Ramos (cell line): ENCODE measurements around the gene LIMCH1.
"Not testable (repeated sequence)": the region's sequence is repeated elsewhere in the genome, so short reads cannot be mapped to it uniquely, and the experiment has no call there.

Experiments used
- in situ Hi-C: fragments of 300-500 bp; cut with MboI; formaldehyde crosslinking; loops from one replicate; pipeline ENCODE4 v1.14.3; 2022; ENCODE audit warnings: low sequenced_read_pairs; ENCODE audit not compliant: unreplicated experiment

LIMCH1 gene

DNA sequence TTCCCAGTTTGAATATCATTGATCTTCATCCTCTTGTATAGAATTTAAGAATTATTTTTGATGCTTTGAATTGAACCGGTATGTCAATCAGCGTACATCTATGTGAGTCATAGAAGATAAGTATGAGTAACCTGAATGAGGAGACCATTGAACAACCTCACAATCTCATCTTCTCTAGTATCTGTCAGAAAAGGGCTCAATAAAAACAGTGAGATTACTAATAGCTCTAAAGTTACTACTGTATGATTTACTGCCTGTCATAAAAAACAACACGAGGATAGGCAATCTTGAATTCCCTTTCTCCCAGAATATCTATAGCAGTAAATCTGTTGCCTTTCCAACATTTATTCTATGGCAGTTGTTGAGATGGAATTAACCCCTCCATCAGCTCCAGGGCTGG lies 174.5 kb downstream of the LIMCH1 start:
- in situ Hi-C loops = no loop called here

DNA sequence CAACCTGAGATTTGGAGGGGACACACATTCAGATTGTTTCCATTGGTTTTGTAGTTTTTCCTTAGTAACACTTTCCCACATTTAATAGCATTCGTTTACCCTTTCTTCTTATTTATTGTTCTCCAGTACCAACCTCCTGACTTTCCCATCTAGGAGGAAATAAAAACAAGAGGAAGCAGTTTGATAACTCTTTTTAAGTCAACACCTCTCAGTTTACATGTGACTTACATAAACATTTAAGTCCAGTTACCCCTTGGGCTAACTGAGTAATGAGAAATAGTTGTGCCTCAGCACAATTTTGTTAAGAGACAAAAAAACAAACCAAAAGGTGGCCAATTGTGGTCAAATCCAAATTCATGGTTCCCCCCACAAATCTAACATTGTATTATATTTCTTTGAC lies 175.8 kb downstream of the LIMCH1 start:
- in situ Hi-C loops = no loop called here

DNA sequence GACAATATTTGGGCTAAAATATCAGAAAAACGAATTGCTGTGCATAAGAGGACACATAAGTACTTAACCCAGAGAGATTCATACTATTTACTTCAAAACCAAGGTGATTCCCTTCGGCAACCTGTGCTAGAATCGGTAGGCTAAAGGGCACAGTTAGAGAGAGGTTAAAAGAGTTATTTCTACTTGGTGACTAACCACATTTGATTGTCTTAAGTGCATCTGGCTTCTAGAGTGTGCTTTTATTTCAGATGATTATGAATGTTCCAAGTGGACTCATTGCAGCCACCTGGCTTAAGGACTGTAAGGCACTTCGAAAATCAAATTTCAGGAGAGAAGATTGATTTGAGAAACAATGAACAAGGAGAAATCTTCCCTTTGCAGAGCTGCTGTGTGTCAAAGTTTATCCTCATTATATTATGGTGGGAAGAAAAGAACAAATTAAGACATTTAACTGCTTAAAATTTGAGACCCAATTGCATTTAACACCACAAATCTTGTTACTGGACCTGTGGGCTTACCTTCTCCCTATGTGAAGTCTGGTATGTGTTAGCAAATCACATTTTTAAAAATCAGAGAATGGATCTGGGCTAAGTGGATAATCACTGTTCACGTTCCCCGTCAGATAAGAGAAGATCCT lies 176.5 kb downstream of the LIMCH1 start:
- in situ Hi-C loops = no loop called here

DNA sequence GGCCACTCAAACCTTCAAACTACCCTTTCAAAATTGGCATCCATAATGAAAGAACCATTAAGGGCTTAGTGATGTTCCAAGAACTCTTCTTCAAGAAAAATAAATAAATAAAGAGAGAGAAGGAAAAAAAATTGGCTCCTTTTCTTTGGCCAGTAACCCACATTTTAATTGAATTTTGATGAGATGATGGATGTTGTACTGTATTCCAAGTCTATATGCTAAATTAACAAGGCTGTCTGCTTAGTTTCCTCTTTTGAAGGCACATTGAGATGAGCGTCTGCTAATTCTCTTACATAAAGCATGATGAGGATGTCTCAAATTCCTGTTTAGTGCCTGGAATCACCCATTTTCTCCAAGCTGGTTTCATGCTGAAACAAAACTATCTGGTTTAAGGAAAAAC lies 177.2 kb downstream of the LIMCH1 start:
- in situ Hi-C loops = no loop called here

- in situ Hi-C loops = no loop called here
Measured at GRCh38 chr4:41718907-41719306, 180.9 kb downstream of the LIMCH1 start.

DNA sequence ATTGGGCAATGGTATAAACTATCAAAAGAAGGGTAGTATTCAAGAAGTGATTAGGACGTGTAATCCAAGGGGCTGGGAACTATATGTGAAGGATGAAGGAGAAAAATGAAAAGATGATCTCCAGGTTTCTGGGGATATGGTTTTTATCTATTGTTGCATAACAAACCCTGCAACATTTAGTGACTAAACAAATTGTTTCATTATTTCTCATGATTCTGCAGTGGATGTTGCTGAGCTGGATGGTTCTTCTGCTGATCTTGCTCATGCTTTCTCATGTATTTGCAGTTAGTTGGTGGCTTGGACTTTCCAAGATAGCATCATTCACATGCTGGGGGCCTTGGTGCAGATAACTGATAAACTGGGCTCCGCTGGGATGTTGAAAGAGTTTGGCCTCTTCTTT lies 181.5 kb downstream of the LIMCH1 start:
- in situ Hi-C loops = no loop called here

- in situ Hi-C loops = no loop called here
Measured at GRCh38 chr4:41722181-41722580, 184.2 kb downstream of the LIMCH1 start.

DNA sequence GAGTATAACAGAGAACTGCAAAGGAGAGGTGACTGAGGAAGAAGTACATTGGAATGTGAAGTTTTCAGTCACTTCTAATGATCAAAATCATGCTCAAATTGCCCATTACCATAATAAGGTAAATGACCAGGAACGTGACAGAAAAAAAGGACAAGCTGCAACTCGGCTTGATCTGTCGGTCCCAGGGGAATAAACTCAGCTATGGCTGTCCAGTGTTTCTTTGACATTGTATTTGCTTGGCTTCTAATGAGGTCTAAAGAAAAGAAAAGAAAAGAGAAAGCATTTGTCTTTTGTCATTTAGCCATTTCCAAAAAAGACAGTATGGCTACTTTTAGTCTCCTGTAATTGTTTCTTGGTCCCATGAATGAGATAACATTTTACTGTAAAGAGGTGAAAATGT lies 185.3 kb downstream of the LIMCH1 start:
- in situ Hi-C loops = no loop called here

GRCh38 chr4:41725254-41725653 lies 187.3 kb downstream of the LIMCH1 start:
- in situ Hi-C loops = no loop called here

GRCh38 chr4:41727861-41728572 lies 190.1 kb downstream of the LIMCH1 start:
- in situ Hi-C loops = no loop called here

- in situ Hi-C loops = no loop called here
Measured at GRCh38 chr4:41728573-41728913, 190.6 kb downstream of the LIMCH1 start.

DNA sequence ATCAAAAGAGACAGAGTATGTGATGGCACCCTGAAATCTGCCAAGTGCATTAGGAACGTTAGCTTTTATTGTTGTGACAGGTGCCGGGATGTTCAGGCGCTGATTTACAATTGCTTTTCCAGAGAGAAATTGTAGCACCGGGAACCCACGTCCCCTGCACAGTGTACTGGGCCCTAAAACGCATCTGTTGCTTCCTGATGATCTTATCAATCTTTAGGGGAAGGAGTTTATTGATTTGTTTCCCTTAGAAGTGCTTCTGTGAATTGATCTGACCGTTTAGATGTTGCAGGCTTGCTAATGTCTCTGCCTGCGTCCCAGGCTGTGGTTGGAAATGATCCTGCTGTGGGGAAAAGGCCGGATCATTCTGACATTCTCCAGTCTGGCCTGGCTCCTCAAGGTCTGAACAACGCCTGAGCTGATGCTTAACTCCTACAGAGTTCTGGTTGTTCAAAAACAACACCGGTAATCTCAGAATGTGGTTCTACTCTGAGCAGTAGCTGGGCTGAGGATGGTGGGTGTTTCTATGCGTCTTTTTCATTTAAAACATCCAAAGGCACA lies 193.7 kb downstream of the LIMCH1 start:
- in situ Hi-C loops = no loop called here

DNA sequence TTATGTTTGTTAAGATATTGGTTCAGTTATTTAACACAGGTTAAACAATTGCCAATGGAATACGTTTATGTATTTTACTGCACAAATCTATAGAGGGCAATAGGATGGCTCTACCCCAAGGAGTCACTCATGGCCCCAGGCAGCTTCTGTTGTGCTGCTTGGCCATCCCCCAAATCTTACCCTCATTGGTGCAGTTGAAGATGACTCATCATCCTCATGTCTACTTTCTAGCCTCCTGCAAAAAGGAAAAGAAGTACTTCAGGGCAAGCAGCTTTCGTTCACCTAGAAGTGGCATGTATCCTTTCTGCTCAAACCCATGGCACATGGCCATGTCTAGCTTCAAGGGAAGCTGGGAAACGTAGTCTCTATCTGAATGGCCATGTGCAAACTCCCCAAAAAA lies 196.4 kb downstream of the LIMCH1 start:
- in situ Hi-C loops = no loop called here

DNA sequence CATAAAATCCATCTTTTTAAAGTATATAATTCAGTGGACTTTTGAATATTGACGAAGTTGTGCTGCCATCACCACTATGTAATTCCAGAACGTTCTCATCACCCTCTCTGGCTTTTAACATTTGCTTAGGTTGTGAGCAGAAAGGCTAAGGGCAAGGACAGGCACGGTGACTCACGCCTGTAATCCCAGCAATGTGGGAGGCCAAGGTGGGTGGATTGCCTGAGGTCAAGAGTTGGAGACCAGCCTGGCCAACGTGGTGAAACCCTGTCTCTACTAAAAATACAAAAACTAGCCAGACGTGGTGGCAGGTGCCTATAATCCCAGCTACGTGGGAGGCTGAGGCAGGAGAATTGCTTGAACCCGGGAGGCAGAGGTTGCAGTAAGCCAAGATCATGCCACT lies 199.5 kb downstream of the LIMCH1 start:
- in situ Hi-C loops = not testable (repeated sequence)

- in situ Hi-C loops = no loop called here
Measured at GRCh38 chr4:41741354-41741753, 203.4 kb downstream of the LIMCH1 start.

DNA sequence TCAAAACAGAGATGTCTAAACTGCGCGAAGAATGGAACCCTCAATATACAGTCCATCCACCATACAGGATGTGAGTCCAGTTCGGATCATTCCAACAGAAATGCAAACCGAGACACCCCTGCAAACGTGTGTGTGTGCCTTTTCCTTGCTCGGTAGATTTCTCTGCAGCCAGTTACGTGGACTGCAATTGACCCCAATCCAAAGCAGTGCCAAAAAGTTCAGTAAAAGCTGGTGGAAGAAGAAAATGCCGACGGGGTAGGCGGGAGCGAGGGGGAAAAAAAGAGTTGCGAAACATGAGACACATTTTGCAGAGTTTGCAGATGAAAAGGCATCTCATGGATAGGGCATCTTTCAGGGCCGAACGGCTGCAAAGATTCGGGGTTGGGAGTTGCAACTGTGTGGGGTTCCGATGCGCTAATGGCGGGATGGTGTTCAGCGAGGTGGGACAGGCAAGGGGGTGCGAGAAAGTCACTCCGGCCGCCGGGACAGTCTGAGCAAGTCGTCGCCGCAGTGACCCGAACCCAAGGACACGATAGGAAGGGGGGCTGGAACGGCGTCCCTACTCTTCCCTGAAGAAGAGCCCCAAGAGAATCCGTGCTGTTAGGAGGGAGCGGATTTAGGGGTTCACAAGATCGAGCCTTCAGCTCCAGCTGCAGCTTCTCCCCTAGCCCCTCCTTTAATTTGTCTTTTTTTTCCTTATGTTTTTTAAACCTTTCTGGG lies 206.8 kb downstream of the LIMCH1 start:
- in situ Hi-C loops = no loop called here

- in situ Hi-C loops = no loop called here
Measured at GRCh38 chr4:41745292-41746024, 207.5 kb downstream of the LIMCH1 start.

- in situ Hi-C loops = no loop called here
Measured at GRCh38 chr4:41746025-41746439, 208.1 kb downstream of the LIMCH1 start.

GRCh38 chr4:41746440-41747229 lies 208.7 kb downstream of the LIMCH1 start:
- in situ Hi-C loops = no loop called here
